ENCODE results near the gene WDFY4. TPM values are rescaled to one million over a fixed set of nuclear protein-coding genes. Genes with fewer than 3 reads are reported as not detected.

The WDFY4 gene
- total RNA-seq, 1 experiment from 2014 or later: not detected

DNA sequence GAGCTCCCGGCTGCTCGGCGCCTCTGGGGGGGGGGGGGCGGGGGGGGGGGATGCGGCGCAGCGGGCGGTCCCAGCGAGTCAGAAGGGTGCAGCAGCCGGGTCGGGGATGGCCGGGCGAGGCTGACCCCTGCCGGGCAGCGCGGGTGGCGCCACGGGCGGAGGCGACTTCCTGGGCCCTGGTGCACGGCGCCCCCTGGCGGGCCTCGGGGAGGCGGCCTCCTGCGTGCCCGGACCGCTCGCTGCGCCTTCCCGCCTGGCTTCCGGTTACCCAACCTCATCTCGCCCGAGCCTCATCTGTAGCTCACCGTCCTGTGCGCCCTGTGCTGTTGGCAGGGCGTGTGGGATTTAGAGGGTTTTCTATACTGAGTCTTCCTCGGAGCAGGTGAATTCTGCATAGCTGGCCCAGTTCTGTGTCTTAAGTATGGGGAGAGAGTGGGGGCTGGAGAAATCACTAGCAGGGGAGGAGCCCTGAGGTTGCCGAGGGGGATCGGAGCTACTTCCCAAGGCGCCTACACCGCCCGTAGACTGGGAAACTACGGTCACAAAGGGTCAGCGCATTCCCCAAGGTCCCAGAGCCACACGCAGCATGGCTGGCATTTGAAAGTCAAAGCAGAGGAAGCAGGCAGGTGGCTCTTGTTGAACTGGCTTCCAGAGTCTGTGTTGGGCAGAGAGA lies 28.3 kb upstream of the WDFY4 start:
- peaks cover 55% of the 10 kb centered on the region for H3K27me3 Mint-ChIP-seq (ENCODE audit: low read depth)
- peak; percentile 89 for DNase-seq

More for the DNA sequence above, 28.3 kb upstream of the WDFY4 start:
- no CpG with 5 or more reads among the region's 46 CpGs for WGBS (ENCODE audit: extremely low coverage, insufficient read length, low lambda C conversion rate)
- Histone ChIP-seq H3K27me3 (ENCODE audit: insufficient read depth, low read length) (peaks cover 5% of the 10 kb centered on the region; the same call in 1 of the 2 replicates), H3K56ac (ENCODE audit: insufficient read length, low read depth, low read length) (no peak overlapping the region), H3T11ph (ENCODE audit: low read length) (no peak overlapping the region), H3K4me1 (ENCODE audit: insufficient read depth, low read length) (no peaks in the 10 kb centered on the region; the same call in 1 of the 2 replicates), H3K23me2 (ENCODE audit: insufficient read length, low read depth, low read length, poor library complexity, severe bottlenecking) (peaks cover 11% of the 10 kb centered on the region), H2AFZ (ENCODE audit: low read length) (peak overlapping the region; percentile 95), H3K23ac (ENCODE audit: insufficient read length, low read depth, low read length) (no peak overlapping the region), H2BK5ac (ENCODE audit: insufficient read length, low read length) (no peak overlapping the region), H3K4me2 (ENCODE audit: insufficient read depth, insufficient read length, low read length) (peak overlapping the region; percentile 84), H3K79me1 (ENCODE audit: insufficient read depth, low read depth, low read length, poor library complexity, severe bottlenecking) (no peaks in the 10 kb centered on the region), H4K5ac (ENCODE audit: insufficient read length, low read depth, low read length) (no peak overlapping the region), H3K79me2 (ENCODE audit: insufficient read depth, low read length) (no peaks in the 10 kb centered on the region), H2BK20ac (ENCODE audit: low read depth, low read length, poor library complexity, severe bottlenecking) (no peak overlapping the region), H4K91ac (ENCODE audit: insufficient read length, low read depth, low read length) (no peak overlapping the region), H3K4ac (ENCODE audit: low read depth, low read length) (no peak overlapping the region), H4K8ac (replicated peaks; ENCODE audit: insufficient read length, low read depth, low read length) (no peak overlapping the region), H3K9ac (ENCODE audit: extremely low read depth, insufficient read length, low read length) (no peak overlapping the region), H2BK12ac (ENCODE audit: insufficient read length, low read depth, low read length) (no peak overlapping the region), H2BK15ac (ENCODE audit: low read depth, low read length) (no peak overlapping the region), H2AK5ac (ENCODE audit: insufficient read length, low read length) (no peak overlapping the region), H3K18ac (ENCODE audit: insufficient read length, low read depth, low read length) (no peak overlapping the region), H3K14ac (ENCODE audit: insufficient read depth, low read length) (peak overlapping the region; percentile 66), H4K20me1 (ENCODE audit: control insufficient read depth, insufficient read depth, insufficient read length) (no peaks in the 10 kb centered on the region), H3K27ac (ENCODE audit: insufficient read length, low read depth, low read length) (no peak overlapping the region), H2BK120ac (ENCODE audit: low read depth, low read length, poor library complexity, severe bottlenecking) (no peak overlapping the region), H3K9me3 (ENCODE audit: control insufficient read depth, low read depth, low read length) (no peaks in the 10 kb centered on the region)
- peak overlapping the region; percentile 61 to 73; a peak in 3 of 5 replicates for H3K4me3 Mint-ChIP-seq
- no peaks in the 10 kb centered on the region; a peak in 1 of 7 replicates for H3K36me3 Mint-ChIP-seq (ENCODE audit: insufficient read depth in 1 of 3, low read depth in 3 of 3)
- peak; percentile 98 for TF ChIP-seq CTCF (conservative IDR thresholded peaks at IDR 0.05)
- no peaks in the 10 kb centered on the region for H3K9me3 Mint-ChIP-seq
- peaks cover 12 to 14% of the 10 kb centered on the region in 2 experiments for H3K4me1 Mint-ChIP-seq
- peak overlapping the region in 1 of 3 experiments; percentile 25; a peak in 1 of 7 replicates for H3K27ac Mint-ChIP-seq

All from H9 (cell line).